ENCODE data around the gene LYSMD1. TPM values are rescaled to one million over a fixed set of nuclear protein-coding genes. Genes with fewer than 3 reads are reported as not detected.

Gene LYSMD1
- total RNA-seq, 1 donor from 2014 or later, result 9.9 TPM

DNA sequence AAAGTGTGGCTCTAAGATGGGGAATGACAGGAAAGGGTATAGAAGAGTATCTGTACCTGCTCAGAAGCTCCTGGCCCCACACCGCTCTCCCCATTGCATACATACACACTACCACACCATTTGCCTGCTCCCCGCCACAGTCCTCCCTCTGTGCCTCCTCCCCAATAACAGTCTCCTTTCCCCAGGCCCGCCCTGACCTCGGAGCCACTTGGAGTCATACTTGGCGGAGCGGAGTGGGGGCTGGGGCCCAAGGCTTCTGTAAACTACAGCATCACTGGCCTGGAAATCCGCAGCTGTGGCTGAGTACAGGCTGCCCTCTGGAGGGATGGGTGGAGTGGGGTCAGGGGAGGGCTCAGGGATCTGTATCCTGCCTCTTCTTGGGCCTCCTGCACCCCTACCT is 27.9 kb downstream of the LYSMD1 start:
- peaks cover 2% of the 10 kb centered on the region for H3K9me3 Mint-ChIP-seq (ENCODE audit: unreplicated experiment)
- no peak for TF ChIP-seq EZH2 (IDR thresholded peaks at IDR 0.05; ENCODE audit: insufficient read depth, low read length)
- TF ChIP-seq, protein P1, sequence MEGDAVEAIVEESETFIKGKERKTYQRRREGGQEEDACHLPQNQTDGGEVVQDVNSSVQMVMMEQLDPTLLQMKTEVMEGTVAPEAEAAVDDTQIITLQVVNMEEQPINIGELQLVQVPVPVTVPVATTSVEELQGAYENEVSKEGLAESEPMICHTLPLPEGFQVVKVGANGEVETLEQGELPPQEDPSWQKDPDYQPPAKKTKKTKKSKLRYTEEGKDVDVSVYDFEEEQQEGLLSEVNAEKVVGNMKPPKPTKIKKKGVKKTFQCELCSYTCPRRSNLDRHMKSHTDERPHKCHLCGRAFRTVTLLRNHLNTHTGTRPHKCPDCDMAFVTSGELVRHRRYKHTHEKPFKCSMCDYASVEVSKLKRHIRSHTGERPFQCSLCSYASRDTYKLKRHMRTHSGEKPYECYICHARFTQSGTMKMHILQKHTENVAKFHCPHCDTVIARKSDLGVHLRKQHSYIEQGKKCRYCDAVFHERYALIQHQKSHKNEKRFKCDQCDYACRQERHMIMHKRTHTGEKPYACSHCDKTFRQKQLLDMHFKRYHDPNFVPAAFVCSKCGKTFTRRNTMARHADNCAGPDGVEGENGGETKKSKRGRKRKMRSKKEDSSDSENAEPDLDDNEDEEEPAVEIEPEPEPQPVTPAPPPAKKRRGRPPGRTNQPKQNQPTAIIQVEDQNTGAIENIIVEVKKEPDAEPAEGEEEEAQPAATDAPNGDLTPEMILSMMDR (IDR thresholded peaks at IDR 0.05; ENCODE audit: insufficient read depth, low read depth, low read length), result no peak

DNA sequence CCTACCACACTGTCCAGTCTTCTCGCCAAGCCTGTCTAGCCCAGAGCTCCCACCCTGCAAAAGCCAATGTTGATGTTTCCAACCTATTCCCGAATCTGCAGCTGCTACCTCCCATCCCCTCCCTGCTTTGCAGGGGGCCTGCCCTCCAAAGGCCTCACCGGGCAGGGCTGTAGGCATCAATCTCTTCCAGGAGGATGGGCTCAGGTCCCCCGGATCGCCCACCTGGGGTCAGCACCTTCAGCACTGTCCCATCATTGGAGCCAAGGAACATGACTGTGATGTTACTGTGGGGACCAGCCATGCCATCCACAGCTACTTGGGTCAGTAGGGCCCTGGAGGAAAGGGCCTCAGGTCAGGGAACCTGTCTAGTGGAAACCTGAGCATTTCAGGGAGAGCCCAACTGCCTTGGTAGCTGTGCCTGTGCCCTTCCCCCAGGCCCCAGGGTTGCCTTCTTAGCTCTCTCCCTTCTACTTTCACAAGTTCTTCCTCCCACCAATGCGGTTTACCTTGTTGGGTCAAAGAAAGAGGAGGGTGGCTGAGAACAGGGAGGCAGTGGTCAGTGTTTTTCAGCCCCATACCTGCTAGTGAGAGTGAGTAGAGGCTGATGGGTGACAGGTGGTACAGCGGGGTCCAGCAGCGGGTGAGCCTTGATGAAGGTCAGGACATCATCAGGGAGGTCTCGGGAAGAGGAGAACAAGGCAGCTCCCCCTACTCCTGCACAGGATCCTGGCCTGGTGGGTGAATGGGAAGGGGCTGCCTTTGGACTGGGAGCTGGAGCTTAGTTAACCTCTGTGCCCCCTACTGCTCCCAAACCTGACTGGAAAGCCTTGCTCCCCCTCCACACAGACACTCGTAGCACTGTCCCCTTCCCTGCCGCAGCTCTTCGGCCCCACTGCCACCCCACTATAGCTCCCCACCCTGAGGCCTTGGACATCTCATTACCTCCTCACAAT is 30.0 kb downstream of the LYSMD1 start:
- Mint-ChIP-seq H3K27ac (ENCODE audit: unreplicated experiment) (no peak overlapping the region), H3K9me3 (ENCODE audit: unreplicated experiment) (peaks cover 2% of the 10 kb centered on the region), H3K4me1 (ENCODE audit: low read depth, unreplicated experiment) (no peaks in the 10 kb centered on the region), H3K4me3 (ENCODE audit: unreplicated experiment) (no peak overlapping the region), H3K36me3 (ENCODE audit: low read depth, unreplicated experiment) (peaks cover 35% of the 10 kb centered on the region), H3K27me3 (ENCODE audit: low read depth, unreplicated experiment) (peaks cover 41% of the 10 kb centered on the region)
- FAIRE-seq (no peak), DNase-seq (ENCODE audit: low read depth) (no peak)
- H3K36me3 ChIP-seq (ENCODE audit: insufficient read depth, low read length), result no peaks in the 10 kb centered on the region
- no peaks in the 10 kb centered on the region for H4K20me1 ChIP-seq (ENCODE audit: insufficient read depth, low read length)
- H3K27me3 ChIP-seq (ENCODE audit: insufficient read depth, low read length), result peaks cover 2% of the 10 kb centered on the region
- no peaks in the 10 kb centered on the region for H3K9me3 ChIP-seq (ENCODE audit: insufficient read depth, low read depth, low read length)
- TF ChIP-seq, protein P1 (IDR thresholded peaks at IDR 0.05; ENCODE audit: insufficient read depth, low read depth, low read length), result no peak
- no peak for TF ChIP-seq EZH2 (IDR thresholded peaks at IDR 0.05; ENCODE audit: insufficient read depth, low read length)
- H2AFZ ChIP-seq (ENCODE audit: low read depth, low read length), result no peak overlapping the region
- no peak overlapping the region for H3K4me2 ChIP-seq (ENCODE audit: low read length)
- H3K27ac ChIP-seq (ENCODE audit: low read depth, low read length), result no peak overlapping the region
- peaks cover 9% of the 10 kb centered on the region for H3K4me1 ChIP-seq (ENCODE audit: insufficient read depth, low read length)
- H3K4me3 ChIP-seq (ENCODE audit: insufficient read depth, low read depth, low read length), result no peak overlapping the region
- H3K9ac ChIP-seq (ENCODE audit: low read length), result no peak overlapping the region
- no peaks in the 10 kb centered on the region for H3K79me2 ChIP-seq (ENCODE audit: insufficient read depth, low read length)

More for the DNA sequence above, 27.9 kb downstream of the LYSMD1 start:
- no peak overlapping the region for H3K4me3 ChIP-seq (ENCODE audit: insufficient read depth, low read depth, low read length)
- no peaks in the 10 kb centered on the region for H3K27me3 ChIP-seq (ENCODE audit: insufficient read depth, low read length)
- no peaks in the 10 kb centered on the region for H4K20me1 ChIP-seq (ENCODE audit: insufficient read depth, low read length)
- H3K36me3 ChIP-seq (ENCODE audit: insufficient read depth, low read length), result no peaks in the 10 kb centered on the region
- H3K4me2 ChIP-seq (ENCODE audit: low read length), result no peak overlapping the region
- no peak overlapping the region for H2AFZ ChIP-seq (ENCODE audit: low read depth, low read length)
- Mint-ChIP-seq H3K36me3 (ENCODE audit: low read depth, unreplicated experiment) (peaks cover 35% of the 10 kb centered on the region), H3K27ac (ENCODE audit: unreplicated experiment) (no peak overlapping the region), H3K4me1 (ENCODE audit: low read depth, unreplicated experiment) (no peaks in the 10 kb centered on the region), H3K4me3 (ENCODE audit: unreplicated experiment) (no peak overlapping the region), H3K27me3 (ENCODE audit: low read depth, unreplicated experiment) (peaks cover 28% of the 10 kb centered on the region)
- no peaks in the 10 kb centered on the region for H3K79me2 ChIP-seq (ENCODE audit: insufficient read depth, low read length)
- FAIRE-seq (no peak), DNase-seq (ENCODE audit: low read depth) (no peak)
- no peak overlapping the region for H3K9ac ChIP-seq (ENCODE audit: low read length)
- H3K27ac ChIP-seq (ENCODE audit: low read depth, low read length), result no peak overlapping the region
- H3K4me1 ChIP-seq (ENCODE audit: insufficient read depth, low read length), result no peaks in the 10 kb centered on the region
- no peaks in the 10 kb centered on the region for H3K9me3 ChIP-seq (ENCODE audit: insufficient read depth, low read depth, low read length)

DNA sequence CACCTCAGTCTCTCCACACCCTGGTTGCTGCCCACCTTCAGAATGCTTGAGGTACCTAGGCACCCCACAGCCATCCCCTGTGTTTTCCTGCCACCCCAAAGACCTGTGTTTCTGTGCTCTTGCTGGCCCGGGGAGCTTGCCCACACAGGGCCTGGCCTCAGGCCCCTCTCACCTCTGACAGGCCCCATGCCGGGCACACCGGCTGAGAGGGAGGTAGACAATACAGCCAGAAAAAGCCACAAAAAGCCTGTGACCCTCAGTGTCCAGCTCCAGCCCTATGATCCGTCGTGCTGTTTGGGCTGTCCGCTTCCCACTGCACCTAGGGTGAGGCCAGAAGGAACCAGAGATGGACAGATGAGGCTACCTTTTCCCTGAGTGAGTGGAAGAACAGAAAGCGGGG is 30.7 kb downstream of the LYSMD1 start:
- H3K27ac ChIP-seq (ENCODE audit: low read depth, low read length), result no peak overlapping the region
- no peak for FAIRE-seq
- no peak for DNase-seq (ENCODE audit: low read depth)

More for the DNA sequence above, 30.7 kb downstream of the LYSMD1 start:
- no peak overlapping the region for H3K9ac ChIP-seq (ENCODE audit: low read length)
- no peak overlapping the region for H3K4me3 ChIP-seq (ENCODE audit: insufficient read depth, low read depth, low read length)
- TF ChIP-seq EZH2 (IDR thresholded peaks at IDR 0.05; ENCODE audit: insufficient read depth, low read length), result no peak
- TF ChIP-seq, protein P1 (IDR thresholded peaks at IDR 0.05; ENCODE audit: insufficient read depth, low read depth, low read length), result no peak
- H3K4me1 ChIP-seq (ENCODE audit: insufficient read depth, low read length), result peaks cover 9% of the 10 kb centered on the region
- Mint-ChIP-seq H3K4me1 (ENCODE audit: low read depth, unreplicated experiment) (no peaks in the 10 kb centered on the region), H3K27ac (ENCODE audit: unreplicated experiment) (no peak overlapping the region), H3K27me3 (ENCODE audit: low read depth, unreplicated experiment) (peaks cover 44% of the 10 kb centered on the region), H3K9me3 (ENCODE audit: unreplicated experiment) (peaks cover 2% of the 10 kb centered on the region), H3K4me3 (ENCODE audit: unreplicated experiment) (no peak overlapping the region), H3K36me3 (ENCODE audit: low read depth, unreplicated experiment) (peaks cover 35% of the 10 kb centered on the region)
- no peaks in the 10 kb centered on the region for H4K20me1 ChIP-seq (ENCODE audit: insufficient read depth, low read length)
- H3K79me2 ChIP-seq (ENCODE audit: insufficient read depth, low read length), result no peaks in the 10 kb centered on the region
- H2AFZ ChIP-seq (ENCODE audit: low read depth, low read length), result no peak overlapping the region
- no peaks in the 10 kb centered on the region for H3K36me3 ChIP-seq (ENCODE audit: insufficient read depth, low read length)
- H3K4me2 ChIP-seq (ENCODE audit: low read length), result no peak overlapping the region
- no peaks in the 10 kb centered on the region for H3K9me3 ChIP-seq (ENCODE audit: insufficient read depth, low read depth, low read length)
- H3K27me3 ChIP-seq (ENCODE audit: insufficient read depth, low read length), result peaks cover 2% of the 10 kb centered on the region
